Non-pigmented ciliary epithelial cell (primary cell): ENCODE data around the gene NRG3.

Experiments
- DNase-seq: peaks from one replicate; pipeline ENCODE4 v3.0.0-alpha.2; 2010; ENCODE audit warnings: low read depth

The NRG3 gene

GRCh38 chr10:83012866-83013265, 1137.9 kb downstream of the NRG3 start:
- DNase-seq, result no peak

GRCh38 chr10:83017076-83017867, 1142.3 kb downstream of the NRG3 start:
- DNase-seq, result no peak

- DNase-seq, result no peak
Observed at GRCh38 chr10:83023662-83024061, 1148.7 kb downstream of the NRG3 start.
